ENCODE results near the gene CA5B.
"Not testable (repeated sequence)": the region's sequence is repeated elsewhere in the genome, so short reads cannot be mapped to it uniquely, and the experiment has no call there.

CA5B gene, protein sequence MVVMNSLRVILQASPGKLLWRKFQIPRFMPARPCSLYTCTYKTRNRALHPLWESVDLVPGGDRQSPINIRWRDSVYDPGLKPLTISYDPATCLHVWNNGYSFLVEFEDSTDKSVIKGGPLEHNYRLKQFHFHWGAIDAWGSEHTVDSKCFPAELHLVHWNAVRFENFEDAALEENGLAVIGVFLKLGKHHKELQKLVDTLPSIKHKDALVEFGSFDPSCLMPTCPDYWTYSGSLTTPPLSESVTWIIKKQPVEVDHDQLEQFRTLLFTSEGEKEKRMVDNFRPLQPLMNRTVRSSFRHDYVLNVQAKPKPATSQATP

GRCh38 chrX:15737959-15738902 is at the start of gene CA5B:
TSS of gene CA5B (plus strand) at chrX:15738270. CDS start at chrX:15750024, 11,754 bp downstream.
- DNase-seq (ENCODE audit: low read depth in 2 of 2) = peak; percentile 88 to 93

- no peak for DNase-seq (ENCODE audit: low read depth in 2 of 2)
Measured at GRCh38 chrX:15694941-15695451, 43.1 kb upstream of the CA5B start.

DNA sequence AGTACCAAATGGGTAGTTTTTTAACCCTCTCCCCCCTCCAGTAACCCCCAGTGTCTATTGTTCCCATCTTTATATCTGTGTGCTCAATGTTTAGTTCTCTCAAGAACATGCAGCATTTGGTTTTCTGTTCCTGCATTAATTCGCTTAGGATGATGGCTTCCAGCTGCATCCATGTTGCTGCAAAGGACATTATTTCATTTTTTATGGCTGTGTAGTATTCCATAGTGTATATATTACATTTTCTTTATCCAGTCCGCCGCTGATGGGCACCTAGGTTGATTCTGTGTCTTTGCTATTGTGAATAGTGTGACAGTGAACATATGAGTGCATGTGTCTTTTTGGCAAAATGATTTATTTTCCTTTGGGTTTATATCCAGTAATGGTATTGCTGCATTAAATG is 41.6 kb upstream of the CA5B start:
- no peak for DNase-seq (ENCODE audit: low read depth in 2 of 2)

GRCh38 chrX:15702488-15703371 is 35.3 kb upstream of the CA5B start:
- DNase-seq (ENCODE audit: low read depth in 2 of 2) = no peak

GRCh38 chrX:15703809-15704208 is 34.3 kb upstream of the CA5B start:
- DNase-seq (ENCODE audit: low read depth in 2 of 2) = not testable (repeated sequence)

DNA sequence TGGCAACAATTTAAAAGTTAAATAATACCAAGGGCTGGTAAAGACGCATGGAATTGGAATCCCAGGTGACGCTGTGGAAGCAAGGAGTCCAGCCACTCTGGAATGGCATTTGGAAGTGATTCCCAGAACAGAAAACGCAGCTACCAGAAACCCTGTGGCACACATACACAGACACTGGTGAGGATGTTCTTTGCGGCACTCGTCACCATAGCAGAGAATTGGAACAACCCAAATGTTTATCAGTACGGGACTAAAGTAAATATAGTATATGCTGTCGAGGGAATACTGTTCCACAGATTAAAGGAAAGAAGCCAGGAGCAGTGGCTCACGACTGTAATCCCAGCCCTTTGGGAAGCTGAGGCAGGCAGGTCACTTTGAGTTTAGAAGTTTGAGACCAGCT is 33.8 kb upstream of the CA5B start:
- not testable (repeated sequence) for DNase-seq (ENCODE audit: low read depth in 2 of 2)

DNA sequence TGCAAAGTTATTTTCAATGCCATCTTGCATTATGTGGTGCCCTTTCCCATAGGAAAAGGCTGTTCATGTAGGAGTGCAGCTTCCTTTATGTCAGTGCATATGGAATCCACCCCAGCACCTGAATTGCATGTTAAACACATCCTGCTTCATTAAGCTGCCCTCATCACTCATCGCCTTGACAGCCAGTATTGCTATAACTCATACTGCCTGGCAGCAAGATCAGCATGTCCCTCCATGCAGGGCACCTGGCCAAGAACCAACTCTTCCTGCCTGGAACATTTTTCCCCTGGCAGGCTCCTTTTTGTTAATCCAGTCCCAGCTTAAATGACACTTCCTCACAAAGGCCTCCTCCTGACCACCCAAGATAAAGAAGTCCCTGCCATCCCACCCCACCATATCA is 23.5 kb upstream of the CA5B start:
- no peak for DNase-seq (ENCODE audit: low read depth in 2 of 2)

GRCh38 chrX:15718283-15718970 is 19.6 kb upstream of the CA5B start:
- DNase-seq (ENCODE audit: low read depth in 2 of 2) = no peak

GRCh38 chrX:15719324-15719968 is 18.6 kb upstream of the CA5B start:
- no peak for DNase-seq (ENCODE audit: low read depth in 2 of 2)

GRCh38 chrX:15721911-15722310 is 16.2 kb upstream of the CA5B start:
- no peak for DNase-seq (ENCODE audit: low read depth in 2 of 2)

GRCh38 chrX:15723887-15724517 is 14.1 kb upstream of the CA5B start:
- DNase-seq (ENCODE audit: low read depth in 2 of 2) = no peak

DNA sequence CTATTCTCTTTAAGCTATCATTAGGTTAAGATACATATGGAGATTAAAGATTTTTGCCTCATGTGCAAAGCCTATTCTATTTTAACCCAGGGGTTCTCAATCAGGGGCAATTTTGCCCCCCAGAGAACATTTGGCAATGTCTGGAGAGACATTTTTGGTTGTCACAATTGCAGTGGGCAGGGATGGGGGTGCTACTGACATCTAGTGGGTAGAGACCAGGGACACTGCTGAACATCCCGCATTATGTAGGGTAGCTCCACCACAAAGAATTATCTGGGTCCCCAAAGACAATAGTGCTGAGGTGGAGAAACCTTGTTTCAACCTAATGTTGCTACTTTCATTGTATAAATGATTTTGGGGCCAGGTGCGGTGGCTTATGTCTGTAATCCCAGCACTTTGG is 13.2 kb upstream of the CA5B start:
- no peak for DNase-seq (ENCODE audit: low read depth in 2 of 2)

GRCh38 chrX:15731368-15731767 is 6.7 kb upstream of the CA5B start:
- not testable (repeated sequence) for DNase-seq (ENCODE audit: low read depth in 2 of 2)

DNA sequence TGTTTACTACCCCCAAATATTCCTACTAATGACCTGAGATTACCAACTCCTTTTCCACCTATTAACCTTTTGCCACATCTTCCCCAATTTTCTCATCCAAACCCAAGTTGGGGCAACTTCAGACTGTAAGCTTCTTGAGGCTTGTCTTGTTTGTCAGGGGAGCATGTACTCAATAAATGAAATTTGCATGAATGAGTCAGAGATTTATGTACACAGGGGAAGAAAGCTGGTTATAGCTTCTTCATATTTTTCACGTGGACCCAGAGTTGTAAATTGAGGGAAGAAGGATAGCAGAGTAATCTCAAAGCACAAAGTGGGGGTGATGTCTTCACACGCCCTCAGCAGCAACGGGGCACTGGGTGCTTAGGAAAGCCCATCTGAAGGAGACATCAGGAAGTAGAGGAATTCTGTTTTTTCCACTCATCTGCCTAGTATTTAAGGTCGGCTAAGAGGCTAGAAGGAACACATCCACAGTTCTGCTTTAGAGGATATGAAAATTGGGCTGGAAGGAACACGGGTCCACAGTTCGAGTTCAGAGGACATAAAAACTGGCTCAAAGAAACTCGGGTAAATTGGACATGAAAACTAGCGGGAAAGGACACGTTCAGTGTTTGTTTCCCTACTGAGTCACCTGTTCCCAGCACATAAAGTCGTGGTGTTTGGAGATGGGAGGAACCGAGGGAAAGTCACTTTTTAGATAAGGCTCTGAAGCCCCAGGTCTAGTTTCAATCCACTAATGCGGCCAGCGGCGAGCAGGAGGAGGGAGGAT is 696 bp upstream of the CA5B start:
- no peak for DNase-seq (ENCODE audit: low read depth in 2 of 2)

DNA sequence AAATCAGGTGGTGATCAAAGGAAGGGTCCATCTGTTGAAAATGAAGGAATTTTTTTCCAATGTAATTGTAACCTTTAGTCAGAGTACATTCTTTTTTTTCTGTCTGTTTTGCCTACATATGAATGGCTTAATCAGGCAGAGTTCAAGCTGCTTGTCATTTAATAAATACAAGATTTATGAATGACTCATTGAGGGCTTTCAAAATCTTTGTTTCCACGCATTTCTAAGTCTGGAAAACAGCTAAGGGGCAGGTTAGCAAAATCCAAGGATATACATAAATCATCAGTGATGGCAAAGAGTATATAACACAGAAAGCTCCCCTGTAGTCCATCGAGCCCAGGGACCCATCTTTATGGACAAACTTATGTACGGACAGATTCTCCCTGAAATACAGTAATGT is 1.8 kb downstream of the CA5B start:
- no peak for DNase-seq (ENCODE audit: low read depth in 2 of 2)

GRCh38 chrX:15744181-15744867 is 6.3 kb downstream of the CA5B start:
- no peak for DNase-seq (ENCODE audit: low read depth in 2 of 2)

DNA sequence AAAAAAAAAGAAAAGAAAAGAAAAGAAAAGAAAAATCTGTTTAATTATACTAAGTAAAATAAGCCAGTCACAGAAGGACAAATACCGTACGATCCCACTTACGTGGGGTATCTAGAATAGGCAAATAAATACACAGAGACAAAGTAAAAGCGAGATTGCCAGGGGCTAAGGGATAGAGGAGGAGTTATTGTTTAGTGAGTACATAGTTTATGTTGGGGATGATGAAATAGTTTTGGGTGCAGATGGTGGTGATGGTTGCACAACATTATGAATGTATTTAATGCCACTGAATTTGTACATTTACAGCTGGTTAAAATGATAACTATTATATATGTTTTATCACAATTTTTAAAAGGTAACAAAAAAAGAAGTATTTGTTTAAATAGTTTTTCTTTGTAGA is 7.1 kb downstream of the CA5B start:
- DNase-seq (ENCODE audit: low read depth in 2 of 2) = no peak

- not testable (repeated sequence) for DNase-seq (ENCODE audit: low read depth in 2 of 2)
Measured at GRCh38 chrX:15746651-15747050, 8.6 kb downstream of the CA5B start.
